HG03064 (cell line): ENCODE data around the gene TAC3.
"Not testable (repeated sequence)": the region's sequence is repeated elsewhere in the genome, so short reads cannot be mapped to it uniquely, and the experiment has no call there.

Experiments
- ATAC-seq: cut with Tn5 transposase; IDR thresholded peaks from one replicate; pipeline ENCODE4 v1.9.1; 2021; ENCODE audit warnings: low read depth; ENCODE audit not compliant: unreplicated experiment

The TAC3 gene

GRCh38 chr12:57039016-57039798 lies 22.9 kb upstream of the TAC3 start:
- ATAC-seq: no peak

- no peak for ATAC-seq
These were observed 20.9 kb upstream of the TAC3 start for GRCh38 chr12:57037264-57037663.

- ATAC-seq: no peak
These were observed 17.1 kb upstream of the TAC3 start for GRCh38 chr12:57033431-57033830.

- no peak for ATAC-seq
These were observed 15.5 kb upstream of the TAC3 start for GRCh38 chr12:57031789-57032188.

GRCh38 chr12:57031138-57031725 lies 14.9 kb upstream of the TAC3 start:
- no peak for ATAC-seq

- no peak for ATAC-seq
These were observed 13.1 kb upstream of the TAC3 start for GRCh38 chr12:57029457-57029856.

- ATAC-seq: no peak
These were observed 11.4 kb upstream of the TAC3 start for GRCh38 chr12:57027805-57028153.

- no peak for ATAC-seq
These were observed 10.9 kb upstream of the TAC3 start for GRCh38 chr12:57027011-57027804.

- no peak for ATAC-seq
These were observed 8.9 kb upstream of the TAC3 start for GRCh38 chr12:57025196-57025595.

- ATAC-seq: not testable (repeated sequence)
These were observed 6.0 kb upstream of the TAC3 start for GRCh38 chr12:57022324-57022723.

GRCh38 chr12:57019983-57020719 lies 3.8 kb upstream of the TAC3 start:
- ATAC-seq: no peak

GRCh38 chr12:57018906-57019305 lies 2.6 kb upstream of the TAC3 start:
- ATAC-seq: no peak

- ATAC-seq: not testable (repeated sequence)
These were observed 2.0 kb upstream of the TAC3 start for GRCh38 chr12:57018353-57018752.

- peak; percentile 72 for ATAC-seq
These were observed 3.5 kb downstream of the TAC3 start for GRCh38 chr12:57012600-57013465.

GRCh38 chr12:57011438-57012424 lies 4.6 kb downstream of the TAC3 start:
- no peak for ATAC-seq

- ATAC-seq: no peak
These were observed 5.6 kb downstream of the TAC3 start for GRCh38 chr12:57010627-57011247.

GRCh38 chr12:57009949-57010626 lies 6.2 kb downstream of the TAC3 start:
- no peak for ATAC-seq

- no peak for ATAC-seq
These were observed 8.2 kb downstream of the TAC3 start for GRCh38 chr12:57008178-57008577.
